GM12878 (cell line): Measurements from ENCODE around the gene HS6ST3. TPM values are rescaled to one million over a fixed set of nuclear protein-coding genes. Genes with fewer than 3 reads are reported as not detected.

Source experiments
- ATAC-seq: fragments of 200-7000 bp; cut with Tn5 transposase; 3 replicates; pipeline ENCODE4 v1.9.1; 2020; ENCODE audit warnings: mild to moderate bottlenecking, moderate library complexity
- BruUV-seq: library from RNA; stranded (reverse); fragments of 400-500 nt; replicated peaks from 2 replicates; lab custom pipeline; 2021; lab: Mats Ljungman, UMichigan
- CTCF ChIA-PET: fragments of 300-600 bp; sonication (Branson Sonifier 250); formaldehyde crosslinking; extraction: SDS; loops from one replicate; lab custom pipeline; 2021; ENCODE audit warnings: inconsistent platforms; lab: Yijun Ruan, JAX
- POLR2A ChIA-PET: fragments of 350-600 bp; formaldehyde crosslinking; extraction: SDS; loops from one replicate; lab custom pipeline; 2021; ENCODE audit warnings: inconsistent platforms; lab: Charles Lee
- RAD21 ChIA-PET: fragments of 300-600 bp; sonication (Branson Sonifier 250); formaldehyde crosslinking; loops from one replicate; lab custom pipeline; 2023; ENCODE audit warnings: antibody characterized with exemption; ENCODE audit not compliant: unreplicated experiment; lab: Charles Lee
- SMC1A ChIA-PET: fragments of 300-600 bp; sonication (Branson Sonifier 250); formaldehyde crosslinking; loops from one replicate; lab custom pipeline; 2023; ENCODE audit not compliant: unreplicated experiment, uncharacterized antibody; lab: Charles Lee
- DNase-seq: peaks from one replicate; pipeline ENCODE4 v3.0.0-alpha.2; 2011; ENCODE audit warnings: low read depth, low spot score
- FAIRE-seq: peaks from 3 replicates; lab custom pipeline; 2011; peaks lifted over from hg19 to GRCh38; lab: Jason Lieb, UNC
- H2AFZ ChIP-seq: 2 replicates; pipeline ENCODE4 v1.6.0; 2011; ENCODE audit warnings: low read depth, low read length, control low read depth; ENCODE audit not compliant: control insufficient read depth
- H3K27ac ChIP-seq: 2 replicates; pipeline ENCODE4 v1.5.1; 2011; ENCODE audit warnings: control low read depth; ENCODE audit not compliant: control insufficient read depth, insufficient read depth
- H3K27me3 ChIP-seq, 2 experiments: replicated peaks in 1 of 2; 2 replicates each; pipeline versions ENCODE4 v1.6.0 to v1.6.1; 2011; ENCODE audit warnings: low read length in 1 of 2; ENCODE audit not compliant: control insufficient read depth in 2 of 2, insufficient read depth in 2 of 2
- H3K36me3 ChIP-seq, 2 experiments: 2 replicates each; pipeline ENCODE4 v1.5.1; 2011; ENCODE audit warnings: low read length in 1 of 2; ENCODE audit not compliant: control insufficient read depth in 2 of 2, insufficient read depth in 2 of 2
- H3K4me1 ChIP-seq: 2 replicates; pipeline ENCODE4 v1.6.1; 2011; ENCODE audit warnings: mild to moderate bottlenecking, low read length, moderate library complexity, mixed read lengths; ENCODE audit not compliant: control insufficient read depth, insufficient read depth
- H3K4me2 ChIP-seq: 2 replicates; pipeline ENCODE4 v1.6.0; 2011; ENCODE audit warnings: control low read depth; ENCODE audit not compliant: control insufficient read depth, insufficient read depth
- H3K4me3 ChIP-seq: fragments of 200-600 bp; sonication (generic); 2 replicates; pipeline ENCODE4 v1.5.1; 2016
- H3K79me2 ChIP-seq: 2 replicates; pipeline ENCODE4 v1.6.0; 2011; ENCODE audit warnings: low read length; ENCODE audit not compliant: control insufficient read depth, insufficient read depth
- H3K9ac ChIP-seq: 2 replicates; pipeline ENCODE4 v1.8.0; 2011; ENCODE audit warnings: low read length, control low read depth, mixed read lengths; ENCODE audit not compliant: control insufficient read depth, insufficient read depth
- H3K9me3 ChIP-seq: replicated peaks from 3 replicates; pipeline ENCODE4 v1.5.1; 2011; ENCODE audit warnings: mild to moderate bottlenecking, low read length; ENCODE audit not compliant: control insufficient read depth, insufficient read depth
- H4K20me1 ChIP-seq: 2 replicates; pipeline ENCODE4 v1.6.0; 2011; ENCODE audit not compliant: control insufficient read depth, insufficient read depth
- CBX3 ChIP-seq: fragments of 200-600 bp; sonication (generic); IDR thresholded peaks from 2 replicates; pipeline ENCODE4 v1.6.1; 2016; ENCODE audit warnings: low read depth, borderline replicate concordance
- GABPA ChIP-seq: IDR thresholded peaks from 2 replicates; pipeline ENCODE4 v1.6.1; 2014; ENCODE audit warnings: antibody characterized with exemption, low read depth, mild to moderate bottlenecking, inconsistent platforms
- IRF4 ChIP-seq: IDR thresholded peaks from 2 replicates; pipeline ENCODE4 v1.6.1; 2011; ENCODE audit warnings: low read depth, low read length
- KDM1A ChIP-seq: fragments of 200-600 bp; sonication (generic); IDR thresholded peaks from 2 replicates; pipeline ENCODE4 v1.6.1; 2016; ENCODE audit warnings: borderline replicate concordance
- MYC ChIP-seq: IDR thresholded peaks from 2 replicates; pipeline ENCODE4 v1.6.1; 2011; ENCODE audit warnings: mild to moderate bottlenecking, low read length, moderate library complexity, inconsistent platforms; ENCODE audit not compliant: insufficient read depth, insufficient replicate concordance, insufficient read length, severe bottlenecking
- PRDM15 ChIP-seq: fragments of 450-650 bp; formaldehyde crosslinking; IDR thresholded peaks from 2 replicates; pipeline ENCODE4 v1.4.0; 2020; ENCODE audit warnings: mild to moderate bottlenecking, moderate library complexity
- ZBTB11 ChIP-seq: fragments of 450-650 bp; formaldehyde crosslinking; IDR thresholded peaks from 2 replicates; pipeline ENCODE4 v1.5.0; 2022; ENCODE audit warnings: mild to moderate bottlenecking, missing genetic modification characterization
- ZNF687 ChIP-seq: fragments of 450-650 bp; IDR thresholded peaks from 2 replicates; pipeline ENCODE4 v1.6.1; 2017; ENCODE audit warnings: mild to moderate bottlenecking, moderate library complexity
- WGBS: methylation state at CpG from one replicate; pipeline ENCODE4 v1.1.6; 2016; ENCODE audit warnings: low lambda C conversion rate; ENCODE audit not compliant: insufficient replicate concordance, insufficient coverage; ENCODE audit errors: missing lambda C conversion rate; 5-methylcytosine and 5-hydroxymethylcytosine counted together
- in situ Hi-C: fragments of 300-500 bp; cut with MboI; formaldehyde crosslinking; loops from 9 replicates; pipeline ENCODE4 v1.14.3; 2018; ENCODE audit warnings: mixed read lengths
- intact Hi-C: fragments of 100-400 bp; cut with micrococcal nuclease; formaldehyde crosslinking; loops from one replicate; pipeline ENCODE4 v1.14.2; 2022; ENCODE audit not compliant: unreplicated experiment
- polyA plus RNA-seq, 11 experiments: library from polyadenylated mRNA; depleted of rRNA in 4 of 11; unstranded in 6 of 11; stranded (reverse) in 5 of 11; fragments of >200 nt; fragmentation: Nextera tagmentation in 4 of 11; fragmentation: Illumina TruSeq in 1 of 11; extraction: Ambion mirVana in 4 of 11; extraction: Trizol in 1 of 11; gene quantifications; 1 replicate in 1 of 11; 2 replicates in 10 of 11; pipeline versions ENCODE4 v1.2.1 to v1.2.3, GENCODE V29; 2011 to 2016; ENCODE audit warnings: inconsistent platforms in 2 of 11, missing spikeins in 2 of 11, low read depth in 1 of 11
- total RNA-seq, 4 experiments: library from RNA; depleted of rRNA in 3 of 4; stranded (reverse); fragments of >200 nt in 3 of 4; fragmentation: Illumina TruSeq in 1 of 4; extraction: Trizol in 1 of 4; gene quantifications; 2 replicates each; pipeline versions ENCODE4 v1.2.1 to v1.2.3, GENCODE V29; 2013 to 2021

The HS6ST3 gene
- total and polyA plus RNA-seq, 10 of the 15 experiments (the other 5 are each of a cell fraction or from before 2014, with no cell fraction given), result under 0.01 to 2.9 TPM; not detected in 8

- Histone ChIP-seq H3K4me3 (no peak overlapping the region), H3K79me2 (no peaks in the 10 kb centered on the region), H3K4me2 (no peak overlapping the region), H3K9ac (no peak overlapping the region), H3K36me3 (no peaks in the 10 kb centered on the region), H3K9me3 (no peaks in the 10 kb centered on the region), H3K4me1 (no peaks in the 10 kb centered on the region), H2AFZ (no peak overlapping the region), H3K27me3 (no peaks in the 10 kb centered on the region), H4K20me1 (no peaks in the 10 kb centered on the region), H3K27ac (no peak overlapping the region)
- SMC1A ChIA-PET, result interaction anchor here (1.3 kb wide), 1 partner anchor 12 kb away, joined by 3 read pairs; no protein-coding TSS in a partner anchor
- no peak for DNase-seq
- intact Hi-C loops (no loop called here), in situ Hi-C loops (no loop called here)
- no TSS peak for BruUV-seq
- RAD21 ChIA-PET, result no interaction called here
- no peak for FAIRE-seq
- 0% methylated on average over 5 of the region's 5 CpGs for WGBS
- POLR2A ChIA-PET, result no interaction called here
- no peak for ATAC-seq
- CTCF ChIA-PET, result no interaction called here
- TF ChIP-seq ZNF687, result no peak
- no peak for TF ChIP-seq IRF4
- no peak for TF ChIP-seq CBX3
- TF ChIP-seq GABPA, result no peak
- TF ChIP-seq PRDM15, result no peak
- no peak for TF ChIP-seq KDM1A
- no peak for TF ChIP-seq ZBTB11
- TF ChIP-seq MYC, result no peak
These were observed 112.4 kb downstream of the HS6ST3 start for GRCh38 chr13:96202315-96202714.
